ENCODE results near the gene GALNT17. TPM values are rescaled to one million over a fixed set of nuclear protein-coding genes. Genes with fewer than 3 reads are reported as not detected.

Gene GALNT17
- total RNA-seq, 2 donors from 2014 or later = 0.82 to 4.0 TPM

GRCh38 chr7:71429083-71429482 is 297.1 kb downstream of the GALNT17 start:
- no peaks in the 10 kb centered on the region for H3K9me3 ChIP-seq
- H3K27me3 ChIP-seq = no peaks in the 10 kb centered on the region
- H3K27ac ChIP-seq = no peak overlapping the region
- H3K36me3 ChIP-seq = no peaks in the 10 kb centered on the region
- H3K4me3 ChIP-seq = no peak overlapping the region
- no peak for DNase-seq (ENCODE audit: low spot score)
- H3K4me1 ChIP-seq = no peaks in the 10 kb centered on the region
- TF ChIP-seq CTCF (IDR thresholded peaks at IDR 0.05) = no peak

DNA sequence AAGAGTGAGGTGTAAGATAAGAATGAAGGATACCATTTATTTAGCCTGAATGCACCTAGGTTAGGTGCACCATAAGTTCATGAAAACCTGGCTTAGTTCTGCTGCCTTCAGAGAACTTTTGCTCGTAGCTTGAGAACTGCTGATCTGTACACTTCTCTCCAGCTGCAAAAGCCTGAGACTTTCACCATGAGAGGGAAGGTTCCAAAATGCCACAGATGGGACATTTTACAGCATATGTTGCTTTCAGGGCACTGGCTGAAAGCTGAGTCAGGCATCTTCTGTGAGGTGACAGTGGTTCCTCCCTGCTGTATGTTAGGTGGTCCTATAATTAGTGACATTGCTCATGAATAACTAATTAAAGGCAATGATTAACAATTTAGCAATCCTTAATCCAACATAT is 298.3 kb downstream of the GALNT17 start:
- Histone ChIP-seq H3K4me3 (no peak overlapping the region), H3K4me1 (no peaks in the 10 kb centered on the region), H3K9me3 (no peaks in the 10 kb centered on the region), H3K27ac (no peak overlapping the region), H3K27me3 (no peaks in the 10 kb centered on the region), H3K36me3 (no peaks in the 10 kb centered on the region)
- no peak for DNase-seq (ENCODE audit: low spot score)
- no peak for TF ChIP-seq CTCF (IDR thresholded peaks at IDR 0.05)

DNA sequence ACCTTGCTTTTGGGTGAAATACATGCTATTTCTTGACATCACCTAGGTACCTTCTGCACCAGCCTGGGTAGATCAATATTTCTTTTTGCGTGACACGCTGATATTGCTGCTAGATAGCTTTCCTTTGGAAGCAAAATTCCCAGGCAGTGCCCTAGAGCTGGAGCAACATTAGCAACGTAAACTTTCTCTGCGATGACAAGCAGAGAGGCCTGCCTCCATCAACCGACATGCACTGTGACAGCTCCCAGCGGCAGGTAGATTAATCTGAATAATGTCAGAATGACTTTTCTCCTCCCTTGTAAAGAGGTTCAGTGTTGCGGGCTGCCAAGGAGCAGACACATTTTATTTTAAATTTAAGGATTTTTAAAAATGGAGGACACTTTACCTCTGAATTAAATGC is 307.4 kb downstream of the GALNT17 start:
- DNase-seq (ENCODE audit: low spot score) = no peak
- Histone ChIP-seq H3K4me3 (no peak overlapping the region), H3K4me1 (no peaks in the 10 kb centered on the region), H3K9me3 (peaks cover 0 to 5% of the 10 kb centered on the region in 2 donors), H3K27me3 (no peaks in the 10 kb centered on the region), H3K27ac (no peak overlapping the region), H3K36me3 (no peaks in the 10 kb centered on the region)
- no peak for TF ChIP-seq CTCF (IDR thresholded peaks at IDR 0.05)

GRCh38 chr7:71442492-71443190 is 310.7 kb downstream of the GALNT17 start:
- DNase-seq (ENCODE audit: low spot score) = no peak

DNA sequence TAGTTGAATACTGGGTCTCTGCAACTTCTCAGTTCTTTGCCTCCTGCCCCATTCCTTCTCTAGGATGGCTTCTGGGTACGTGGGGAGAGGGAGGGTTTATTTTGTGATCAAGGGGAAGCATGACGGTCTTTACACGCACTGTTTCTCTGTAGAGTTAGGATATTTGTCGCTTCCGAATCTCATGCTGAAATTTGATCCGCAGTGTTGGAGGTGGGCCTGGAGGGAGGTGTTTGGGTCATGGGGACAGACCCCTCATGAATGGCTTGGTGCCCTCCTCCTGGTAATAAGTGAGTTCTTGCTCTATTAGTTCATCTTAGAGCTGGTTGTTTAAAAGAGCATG is 311.2 kb downstream of the GALNT17 start:
- Histone ChIP-seq H3K36me3 (no peaks in the 10 kb centered on the region), H3K9me3 (no peaks in the 10 kb centered on the region), H3K27ac (no peak overlapping the region), H3K4me1 (no peaks in the 10 kb centered on the region), H3K27me3 (no peaks in the 10 kb centered on the region), H3K4me3 (no peak overlapping the region)
- no peak for DNase-seq (ENCODE audit: low spot score)
- TF ChIP-seq CTCF (IDR thresholded peaks at IDR 0.05) = no peak

More at GRCh38 chr7:71442492-71443190, 310.7 kb downstream of the GALNT17 start:
- peaks cover 0 to 3% of the 10 kb centered on the region in 2 donors for H3K9me3 ChIP-seq
- H3K4me3 ChIP-seq = no peak overlapping the region
- H3K27ac ChIP-seq = no peak overlapping the region
- no peak for TF ChIP-seq CTCF (IDR thresholded peaks at IDR 0.05)
- no peaks in the 10 kb centered on the region for H3K4me1 ChIP-seq
- no peaks in the 10 kb centered on the region for H3K27me3 ChIP-seq
- no peaks in the 10 kb centered on the region for H3K36me3 ChIP-seq

GRCh38 chr7:71444130-71444529 is 312.2 kb downstream of the GALNT17 start:
- Histone ChIP-seq H3K27ac (no peak overlapping the region), H3K4me3 (no peak overlapping the region), H3K4me1 (no peaks in the 10 kb centered on the region), H3K27me3 (no peaks in the 10 kb centered on the region), H3K9me3 (no peaks in the 10 kb centered on the region), H3K36me3 (no peaks in the 10 kb centered on the region)
- no peak for DNase-seq (ENCODE audit: low spot score)
- no peak for TF ChIP-seq CTCF (IDR thresholded peaks at IDR 0.05)
